Tibial artery (tissue), 4 donors: ENCODE measurements around the gene OSTN.

Experiments used
- DNase-seq, 2 donors: peaks; one replicate each; pipeline ENCODE4 v3.0.0-alpha.2; 2019
- H3K27ac ChIP-seq, 2 donors: fragments of 200-600 bp; sonication (generic) in 1 of 2; 1 replicate in 1 of 2; 2 replicates in 1 of 2; pipeline ENCODE4 v1.5.1; 2018 to 2019; ENCODE audit warnings: mild to moderate bottlenecking in 1 of 2
- H3K27me3 ChIP-seq, 2 donors: fragments of 200-600 bp; sonication (generic) in 1 of 2; one replicate each; pipeline versions ENCODE4 v1.5.1 to v1.6.0; 2016 to 2019
- H3K36me3 ChIP-seq, 3 donors: fragments of 200-600 bp; sonication (generic) in 2 of 3; one replicate each; pipeline ENCODE4 v1.5.1; 2016 to 2019; ENCODE audit warnings: mild to moderate bottlenecking in 2 of 3
- H3K4me1 ChIP-seq, 4 donors: fragments of 200-600 bp; sonication (generic) in 2 of 4; 1 replicate in 3 of 4; 2 replicates in 1 of 4; pipeline ENCODE4 v1.5.1; 2016 to 2019
- H3K4me3 ChIP-seq, 2 donors: fragments of 200-600 bp; sonication (generic) in 1 of 2; 1 replicate in 1 of 2; 2 replicates in 1 of 2; pipeline ENCODE4 v1.5.1; 2018 to 2019; ENCODE audit warnings: mild to moderate bottlenecking in 2 of 2
- H3K9me3 ChIP-seq, 3 donors: fragments of 200-600 bp; sonication (generic) in 1 of 3; one replicate each; pipeline ENCODE4 v1.5.1; 2016 to 2019
- CTCF ChIP-seq, 2 experiments: fragments of 200-600 bp in 1 of 2; fragments of 450-650 bp in 1 of 2; IDR thresholded peaks; one replicate each; pipeline ENCODE4 v1.5.1; 2017 to 2019; ENCODE audit warnings: antibody characterized with exemption in 2 of 2, mild to moderate bottlenecking in 1 of 2, moderate library complexity in 1 of 2
- intact Hi-C: fragments of 100-400 bp; cut with DNase I; formaldehyde crosslinking; loops from one replicate; pipeline ENCODE4 v1.15.0; 2023; ENCODE audit warnings: low total_unique reads

The OSTN gene

GRCh38 chr3:191303596-191303995, 104.6 kb downstream of the OSTN start:
- no peaks in the 10 kb centered on the region for H3K9me3 ChIP-seq
- no peaks in the 10 kb centered on the region for H3K27me3 ChIP-seq
- no peak for TF ChIP-seq CTCF (IDR thresholded peaks at IDR 0.05)
- no peak for DNase-seq
- H3K27ac ChIP-seq: no peak overlapping the region
- H3K4me1 ChIP-seq: no peaks in the 10 kb centered on the region
- intact Hi-C loops: no loop called here
- no peak overlapping the region for H3K4me3 ChIP-seq
- H3K36me3 ChIP-seq: no peaks in the 10 kb centered on the region

GRCh38 chr3:191306428-191306827, 107.4 kb downstream of the OSTN start:
- intact Hi-C loops: no loop called here
- DNase-seq: no peak
- Histone ChIP-seq H3K9me3 (no peaks in the 10 kb centered on the region), H3K4me3 (no peak overlapping the region), H3K27me3 (no peaks in the 10 kb centered on the region), H3K27ac (no peak overlapping the region), H3K4me1 (no peaks in the 10 kb centered on the region), H3K36me3 (no peaks in the 10 kb centered on the region)
- TF ChIP-seq CTCF (IDR thresholded peaks at IDR 0.05): no peak

- Histone ChIP-seq H3K36me3 (no peaks in the 10 kb centered on the region), H3K4me3 (no peak overlapping the region), H3K4me1 (no peaks in the 10 kb centered on the region), H3K9me3 (no peaks in the 10 kb centered on the region), H3K27ac (no peak overlapping the region), H3K27me3 (no peaks in the 10 kb centered on the region)
- DNase-seq: no peak
- no peak for TF ChIP-seq CTCF (IDR thresholded peaks at IDR 0.05)
- intact Hi-C loops: no loop called here
Measured at GRCh38 chr3:191307341-191307740, 108.3 kb downstream of the OSTN start.

- Histone ChIP-seq H3K4me3 (no peak overlapping the region), H3K27ac (no peak overlapping the region), H3K4me1 (no peaks in the 10 kb centered on the region), H3K36me3 (no peaks in the 10 kb centered on the region), H3K9me3 (no peaks in the 10 kb centered on the region), H3K27me3 (no peaks in the 10 kb centered on the region)
- intact Hi-C loops: no loop called here
- TF ChIP-seq CTCF (IDR thresholded peaks at IDR 0.05): no peak
- no peak for DNase-seq
Measured at GRCh38 chr3:191313296-191313695, 114.3 kb downstream of the OSTN start.

GRCh38 chr3:191314109-191314728, 115.2 kb downstream of the OSTN start:
- no peak overlapping the region for H3K4me3 ChIP-seq
- DNase-seq: no peak
- TF ChIP-seq CTCF (IDR thresholded peaks at IDR 0.05): no peak

More at GRCh38 chr3:191314109-191314728, 115.2 kb downstream of the OSTN start:
- intact Hi-C loops: no loop called here
- Histone ChIP-seq H3K9me3 (no peaks in the 10 kb centered on the region), H3K27me3 (no peaks in the 10 kb centered on the region), H3K27ac (no peak overlapping the region), H3K36me3 (no peaks in the 10 kb centered on the region), H3K4me1 (no peaks in the 10 kb centered on the region)
